Astrocyte of the spinal cord (primary cell): Measurements from ENCODE around the gene ASGR2.

Experiments used
- DNase-seq: peaks from one replicate; pipeline ENCODE4 v3.0.0; 2011; ENCODE audit warnings: low read depth, low spot score
- H3K4me3 ChIP-seq: 2 replicates; pipeline ENCODE4 v1.5.1; 2011; ENCODE audit warnings: low read depth, mild to moderate bottlenecking, low read length, moderate library complexity
- in situ Hi-C: cut with HindIII; loops from 2 replicates; pipeline ENCODE4 v1.10.0; 2017; ENCODE audit warnings: low sequenced_read_pairs
- TF ChIP-seq, protein P1 (sequence below): IDR thresholded peaks from 2 replicates; pipeline ENCODE4 v1.5.1; 2012; ENCODE audit warnings: low read depth, mild to moderate bottlenecking, low read length, inconsistent platforms

Gene ASGR2

DNA sequence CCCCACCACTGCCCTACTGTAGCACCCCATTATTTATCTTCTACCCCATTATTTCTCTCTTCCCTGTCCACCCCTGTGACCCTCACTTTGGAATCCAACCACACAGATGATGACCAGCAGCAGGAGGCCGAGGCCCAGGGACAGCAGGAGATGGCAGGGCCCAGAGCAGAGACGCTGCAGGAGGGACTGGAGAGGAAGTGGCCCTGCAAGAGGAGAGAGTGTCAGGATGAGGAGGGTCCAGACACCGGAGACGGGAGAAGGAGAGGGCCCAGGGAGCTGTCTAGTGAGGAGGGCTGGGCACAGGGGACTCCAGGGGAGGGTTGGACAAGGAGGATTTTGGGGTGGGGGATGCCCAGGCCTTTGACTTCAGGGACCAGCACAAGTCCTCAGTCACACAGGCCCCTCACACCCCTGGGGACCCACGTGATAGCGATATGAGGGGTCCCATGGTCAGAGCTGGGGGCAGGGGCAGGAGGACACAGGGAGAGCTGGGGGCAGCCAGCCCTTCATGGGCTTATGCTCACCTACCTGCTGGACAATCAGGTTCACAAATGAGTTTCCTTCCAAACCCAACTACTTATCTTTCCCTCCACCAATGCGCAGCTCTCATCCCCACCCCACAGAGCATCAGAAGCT lies 36.6 kb downstream of the ASGR2 start:
- TF ChIP-seq, protein P1, sequence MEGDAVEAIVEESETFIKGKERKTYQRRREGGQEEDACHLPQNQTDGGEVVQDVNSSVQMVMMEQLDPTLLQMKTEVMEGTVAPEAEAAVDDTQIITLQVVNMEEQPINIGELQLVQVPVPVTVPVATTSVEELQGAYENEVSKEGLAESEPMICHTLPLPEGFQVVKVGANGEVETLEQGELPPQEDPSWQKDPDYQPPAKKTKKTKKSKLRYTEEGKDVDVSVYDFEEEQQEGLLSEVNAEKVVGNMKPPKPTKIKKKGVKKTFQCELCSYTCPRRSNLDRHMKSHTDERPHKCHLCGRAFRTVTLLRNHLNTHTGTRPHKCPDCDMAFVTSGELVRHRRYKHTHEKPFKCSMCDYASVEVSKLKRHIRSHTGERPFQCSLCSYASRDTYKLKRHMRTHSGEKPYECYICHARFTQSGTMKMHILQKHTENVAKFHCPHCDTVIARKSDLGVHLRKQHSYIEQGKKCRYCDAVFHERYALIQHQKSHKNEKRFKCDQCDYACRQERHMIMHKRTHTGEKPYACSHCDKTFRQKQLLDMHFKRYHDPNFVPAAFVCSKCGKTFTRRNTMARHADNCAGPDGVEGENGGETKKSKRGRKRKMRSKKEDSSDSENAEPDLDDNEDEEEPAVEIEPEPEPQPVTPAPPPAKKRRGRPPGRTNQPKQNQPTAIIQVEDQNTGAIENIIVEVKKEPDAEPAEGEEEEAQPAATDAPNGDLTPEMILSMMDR: no peak
- H3K4me3 ChIP-seq: no peak overlapping the region
- in situ Hi-C loops: no loop called here
- DNase-seq: no peak

DNA sequence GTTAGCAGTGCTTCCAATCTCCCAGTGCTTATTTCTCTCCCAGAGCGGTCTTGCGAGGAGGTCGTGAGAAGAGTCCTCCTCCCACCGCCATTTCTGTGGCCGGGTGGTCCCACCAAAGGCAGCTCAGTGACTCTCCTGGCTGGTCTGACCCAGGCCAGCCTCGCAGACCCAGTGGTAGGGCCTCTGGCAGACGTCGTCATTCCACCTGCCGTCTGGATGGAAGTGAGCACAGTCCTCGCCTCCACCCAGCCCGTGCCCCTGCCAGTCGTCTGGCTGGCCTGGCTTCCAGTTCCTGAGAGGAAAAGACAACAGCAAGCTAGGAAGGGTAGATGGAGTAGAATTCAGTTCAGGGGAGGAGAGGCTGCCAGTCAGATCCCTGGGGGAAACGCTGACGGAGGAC lies 39.7 kb downstream of the ASGR2 start:
- no peak for DNase-seq
- in situ Hi-C loops: no loop called here
- TF ChIP-seq, protein P1: no peak
- no peak overlapping the region for H3K4me3 ChIP-seq

DNA sequence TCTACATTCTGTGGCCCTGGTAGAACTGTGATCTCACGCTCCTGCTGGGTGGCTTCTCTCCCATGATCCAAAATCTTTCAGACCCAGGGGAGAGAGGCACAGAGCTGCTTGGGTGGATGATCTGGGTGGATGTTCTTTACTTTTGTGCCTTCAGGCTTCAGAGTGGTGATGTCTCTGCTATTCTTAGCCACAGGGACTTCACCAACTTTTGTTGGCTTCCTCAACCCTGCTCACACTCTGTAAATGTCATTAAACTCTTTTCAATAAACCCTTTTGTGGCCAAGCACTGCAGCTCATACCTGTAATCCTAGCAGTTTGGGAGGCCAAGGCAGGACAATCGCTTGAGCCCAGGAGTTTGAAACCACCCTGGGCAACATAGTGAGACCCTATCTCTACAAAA lies 42.2 kb downstream of the ASGR2 start:
- in situ Hi-C loops: no loop called here
- DNase-seq: no peak
- TF ChIP-seq, protein P1: no peak
- H3K4me3 ChIP-seq: no peak overlapping the region

DNA sequence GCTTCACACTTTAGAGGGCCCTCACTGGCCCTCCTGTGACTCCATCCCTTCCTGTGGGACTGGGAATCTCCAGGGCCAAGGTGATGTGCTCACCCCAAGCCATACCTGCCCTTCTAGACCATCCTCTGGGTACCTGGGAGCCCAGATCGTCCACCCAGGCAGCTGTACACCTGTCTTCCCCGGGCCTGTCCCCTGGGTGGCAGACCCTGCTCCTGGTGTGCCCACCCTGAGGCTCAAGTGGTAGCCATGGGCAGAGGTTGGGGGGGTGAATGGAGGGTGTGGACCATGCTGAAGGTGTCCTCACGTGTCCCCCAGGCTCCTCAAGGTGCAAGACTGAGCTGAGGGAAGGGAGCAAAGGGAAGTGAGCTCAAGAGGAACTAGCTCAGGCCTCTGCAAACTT lies 43.9 kb downstream of the ASGR2 start:
- DNase-seq: no peak
- H3K4me3 ChIP-seq: no peak overlapping the region
- in situ Hi-C loops: no loop called here
- TF ChIP-seq, protein P1: no peak

GRCh38 chr17:7068268-7068667 lies 46.4 kb downstream of the ASGR2 start:
- TF ChIP-seq, protein P1: no peak
- no peak overlapping the region for H3K4me3 ChIP-seq
- in situ Hi-C loops: no loop called here
- DNase-seq: no peak

DNA sequence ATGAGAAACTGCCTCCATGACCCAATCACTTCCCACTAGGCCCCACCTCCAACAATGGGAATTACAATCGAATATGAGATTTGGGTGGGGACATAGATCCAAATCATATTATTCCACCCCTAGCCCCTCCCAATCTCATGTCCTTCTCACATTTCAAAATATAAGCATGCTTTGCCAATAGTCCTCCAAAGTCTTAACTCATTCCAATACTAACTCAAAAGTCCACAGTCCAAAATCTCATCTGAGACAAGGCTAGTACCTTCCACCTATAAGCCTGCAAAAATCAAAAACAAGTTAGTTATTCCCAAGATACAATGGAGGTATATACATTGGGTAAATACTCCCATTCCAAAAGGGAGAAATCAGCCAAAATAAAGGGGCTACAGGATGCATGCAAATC lies 47.4 kb downstream of the ASGR2 start:
- in situ Hi-C loops: no loop called here
- TF ChIP-seq, protein P1: no peak
- no peak overlapping the region for H3K4me3 ChIP-seq
- DNase-seq: no peak
